Measurements from ENCODE around the gene CCT6B.

CCT6B gene

DNA sequence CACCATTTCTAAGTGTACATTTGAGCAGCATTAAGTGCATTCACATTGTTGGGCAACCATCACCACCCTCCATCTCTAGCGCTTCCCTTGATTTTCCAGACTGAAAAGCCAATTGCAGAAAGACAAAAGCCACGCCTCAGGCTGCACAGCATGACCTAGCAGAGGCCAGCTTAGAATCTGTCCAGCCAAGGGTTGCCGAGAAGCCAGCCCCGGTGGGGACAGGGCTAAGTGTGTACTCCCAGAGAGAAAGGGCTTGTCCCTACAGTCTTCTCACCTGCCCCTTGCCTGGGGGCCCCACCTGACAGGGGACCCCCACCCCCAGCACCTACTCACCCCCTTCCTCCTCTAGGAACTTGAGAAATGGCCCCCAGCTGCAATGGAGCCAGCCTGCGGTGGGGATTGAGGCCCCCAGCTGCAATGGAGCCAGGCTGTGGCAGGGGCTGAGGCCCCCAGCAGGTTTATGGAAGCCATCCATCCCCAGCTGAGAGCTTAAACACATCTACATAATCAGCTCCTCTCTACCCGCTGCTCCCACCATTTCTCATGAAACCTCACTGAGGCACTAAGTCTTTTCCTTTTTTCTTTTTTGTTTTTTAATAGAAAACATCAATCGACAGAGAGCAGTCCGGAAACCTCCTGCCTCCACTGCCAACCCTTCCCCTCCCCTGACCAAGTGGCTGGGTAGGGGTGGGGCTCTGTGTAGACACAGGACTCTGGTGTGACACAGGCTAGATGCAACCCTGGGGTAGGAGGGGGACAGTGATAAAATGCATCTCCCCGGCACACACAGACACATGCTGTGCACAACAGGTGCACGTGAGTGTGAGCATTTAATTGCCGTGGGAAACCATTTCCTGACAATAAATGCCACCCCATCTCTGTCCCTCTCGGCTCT lies 77.9 kb downstream of the CCT6B start:
- DNase-seq = no peak

DNA sequence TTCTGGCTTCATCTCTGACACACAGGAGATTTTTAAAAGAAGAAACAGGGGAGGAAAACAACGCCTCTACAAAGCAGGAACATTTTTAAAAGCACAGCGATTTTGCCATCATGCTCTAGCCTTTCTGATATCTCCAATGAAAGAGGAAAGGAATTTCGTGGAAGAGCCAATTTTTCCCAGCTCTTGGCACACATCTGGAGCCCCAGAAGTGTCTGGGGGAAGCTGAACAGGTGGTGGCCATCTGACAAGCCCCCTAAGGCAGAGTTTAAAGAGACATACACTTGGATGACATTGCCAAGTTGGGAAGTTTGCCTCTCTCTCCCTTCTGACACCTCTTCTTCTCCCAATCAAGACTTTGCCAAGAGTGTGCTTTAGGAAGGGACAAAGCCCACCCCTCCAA lies 82.1 kb downstream of the CCT6B start:
- no peak for DNase-seq

Measured in CD4-positive, alpha-beta T cell treated with Interleukin-4 for 4 hours (primary cell).